Stimulated activated CD8-positive, alpha-beta memory T cell treated with anti-CD3 and anti-CD28 coated beads, Interleukin-4, amount 100 ng/mL, for 48 hours (primary cell): ENCODE measurements around the gene RTL10.

Source experiments
- DNase-seq: peaks from one replicate; pipeline ENCODE4 v3.0.0-alpha.2; 2020

The RTL10 gene

GRCh38 chr22:19875531-19876313 is 21.0 kb upstream of the RTL10 start:
- no peak for DNase-seq

- no peak for DNase-seq
Measured at GRCh38 chr22:19875061-19875530, 20.4 kb upstream of the RTL10 start.

DNA sequence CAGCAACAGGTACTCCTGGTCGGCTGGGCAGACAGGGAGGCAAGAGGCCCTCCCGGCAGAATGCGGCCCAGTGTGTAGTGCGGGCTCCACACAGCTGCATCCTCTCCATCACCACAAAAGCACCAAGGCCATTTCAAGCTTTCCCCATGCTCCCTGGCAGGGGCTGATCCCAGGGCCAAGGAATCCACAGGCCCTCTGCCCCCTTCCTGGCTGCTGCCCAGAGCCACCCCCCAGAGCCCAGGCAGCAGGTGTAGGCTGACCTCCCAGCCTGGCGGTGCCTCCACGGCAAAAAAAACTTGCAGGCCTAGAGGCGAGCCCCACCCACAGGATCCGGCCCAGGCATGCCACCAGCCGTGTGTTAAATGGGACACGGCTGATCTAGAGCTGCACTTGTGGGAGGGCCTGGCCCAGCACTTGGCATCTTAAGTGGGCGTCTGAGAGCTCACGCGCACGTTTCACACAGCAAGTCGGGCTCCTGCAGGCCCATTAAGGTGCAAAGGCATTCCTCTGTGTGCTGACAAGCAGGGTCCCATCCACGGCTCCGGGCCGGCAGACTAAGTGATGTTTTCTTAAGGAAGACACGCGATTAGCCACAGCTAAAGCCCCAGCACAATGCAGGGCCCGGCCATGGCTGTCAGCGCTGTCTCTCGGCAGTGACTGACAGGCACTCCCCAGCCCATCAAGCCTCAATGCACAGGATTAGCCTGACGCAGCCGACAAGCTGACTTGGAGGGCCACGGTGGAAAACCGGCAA is 19.8 kb upstream of the RTL10 start:
- DNase-seq = no peak

GRCh38 chr22:19873960-19874306 is 19.3 kb upstream of the RTL10 start:
- DNase-seq = no peak

DNA sequence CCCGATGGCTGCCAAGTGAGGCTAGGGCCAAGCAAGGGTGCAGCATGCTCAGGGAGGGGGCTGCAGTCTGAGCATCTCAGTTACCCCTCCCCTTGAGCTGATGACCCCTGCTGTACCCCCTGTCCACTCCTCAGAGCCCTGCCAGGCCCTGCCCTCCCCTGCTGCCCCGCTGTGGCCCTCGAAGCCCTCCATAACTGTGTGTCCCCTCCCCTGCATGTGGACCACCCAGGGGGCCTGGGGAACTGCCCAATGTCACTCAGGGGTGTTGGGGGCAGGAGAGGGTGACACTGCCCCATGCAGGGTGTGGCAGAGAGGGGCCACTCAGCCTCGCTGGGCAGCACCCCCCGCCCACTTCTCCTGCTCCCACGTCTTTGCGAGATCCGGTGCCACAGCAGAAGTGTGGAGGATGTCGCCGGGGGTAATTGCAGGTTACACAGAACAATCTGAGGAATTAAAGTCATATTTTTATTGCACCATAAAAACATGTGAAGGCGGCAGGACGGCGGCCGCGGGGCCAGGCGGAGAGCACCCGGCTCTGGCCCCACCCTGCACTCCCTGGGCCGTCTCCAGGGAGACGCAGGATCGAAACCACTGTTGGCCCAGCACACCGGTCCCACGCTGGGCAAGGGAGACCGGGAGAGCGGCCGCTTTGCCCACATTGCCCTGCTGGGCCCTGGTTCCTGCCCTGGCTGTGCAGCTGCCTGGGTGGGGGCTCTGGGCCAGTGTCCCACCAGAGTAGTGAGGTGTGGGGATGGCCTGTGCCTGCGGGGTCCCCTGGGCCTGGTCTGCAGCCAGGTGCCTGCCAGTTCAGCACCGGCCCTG is 18.7 kb upstream of the RTL10 start:
- no peak for DNase-seq

DNA sequence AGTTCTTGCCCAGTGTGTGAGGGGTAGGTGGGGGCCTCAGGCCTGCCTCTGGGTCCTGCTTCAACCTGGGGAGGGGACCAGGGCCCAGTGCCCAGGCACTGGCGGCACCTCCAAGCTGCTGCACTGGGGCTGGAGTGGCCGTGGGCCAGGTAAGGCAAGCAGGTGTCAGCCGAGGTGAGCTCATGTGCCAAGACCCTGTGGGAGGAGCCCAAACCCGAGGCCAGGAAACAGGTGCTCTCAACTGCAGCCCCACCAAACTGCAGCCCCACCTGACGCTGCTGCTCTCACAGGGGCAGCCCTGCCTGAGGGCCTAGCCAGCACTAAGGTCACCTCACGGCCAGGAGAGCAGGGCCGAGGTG is 18.1 kb upstream of the RTL10 start:
- peak; percentile 23 for DNase-seq

DNA sequence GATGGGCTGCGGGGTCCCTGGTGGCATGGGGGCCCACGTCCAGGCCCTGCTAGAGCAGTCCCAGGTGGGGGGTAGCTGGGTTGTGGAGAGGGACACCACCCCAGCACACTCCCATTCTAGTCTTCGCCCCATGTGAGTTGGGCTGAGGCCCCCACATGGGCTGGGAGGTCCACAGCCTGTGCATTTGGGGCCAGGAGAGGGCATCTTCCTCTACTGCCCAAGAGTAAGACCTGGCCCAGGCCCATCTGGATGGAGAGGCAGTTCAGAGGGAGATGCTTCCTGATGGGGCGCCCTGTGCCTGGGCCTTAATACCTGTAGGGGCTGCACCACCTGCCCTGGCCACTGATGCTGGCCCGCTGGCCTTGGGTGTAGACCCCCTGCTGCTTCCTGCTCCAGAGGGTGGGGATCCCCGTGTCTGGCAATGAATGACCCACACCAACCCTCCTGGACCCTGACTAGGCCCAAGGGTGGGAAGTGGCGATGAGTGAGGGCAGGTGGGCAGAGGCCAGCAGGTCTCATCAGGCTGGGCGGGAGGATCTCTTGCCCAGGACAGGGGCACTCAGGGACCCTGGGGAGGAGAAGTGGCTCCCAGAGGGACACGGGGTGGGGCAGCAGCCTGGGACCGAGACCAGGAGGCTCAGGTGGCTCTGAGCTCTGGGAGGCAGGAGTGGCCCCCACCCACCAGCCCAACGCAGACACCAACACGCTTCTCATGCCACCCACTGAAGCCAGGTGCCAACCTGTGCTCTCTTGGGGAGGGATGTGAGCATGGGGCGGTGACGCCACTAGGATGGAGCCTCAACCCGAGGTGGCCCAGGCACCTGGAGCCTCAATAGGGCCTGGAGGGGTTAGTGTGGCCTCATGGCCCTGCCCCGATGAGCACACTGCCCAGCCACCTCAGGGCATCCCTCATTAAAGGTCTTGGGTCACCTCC is 17.4 kb upstream of the RTL10 start:
- no peak for DNase-seq

GRCh38 chr22:19871023-19871844 is 16.6 kb upstream of the RTL10 start:
- DNase-seq = peak; percentile 15

- peak; percentile 14 for DNase-seq
Measured at GRCh38 chr22:19870153-19871022, 15.7 kb upstream of the RTL10 start.

DNA sequence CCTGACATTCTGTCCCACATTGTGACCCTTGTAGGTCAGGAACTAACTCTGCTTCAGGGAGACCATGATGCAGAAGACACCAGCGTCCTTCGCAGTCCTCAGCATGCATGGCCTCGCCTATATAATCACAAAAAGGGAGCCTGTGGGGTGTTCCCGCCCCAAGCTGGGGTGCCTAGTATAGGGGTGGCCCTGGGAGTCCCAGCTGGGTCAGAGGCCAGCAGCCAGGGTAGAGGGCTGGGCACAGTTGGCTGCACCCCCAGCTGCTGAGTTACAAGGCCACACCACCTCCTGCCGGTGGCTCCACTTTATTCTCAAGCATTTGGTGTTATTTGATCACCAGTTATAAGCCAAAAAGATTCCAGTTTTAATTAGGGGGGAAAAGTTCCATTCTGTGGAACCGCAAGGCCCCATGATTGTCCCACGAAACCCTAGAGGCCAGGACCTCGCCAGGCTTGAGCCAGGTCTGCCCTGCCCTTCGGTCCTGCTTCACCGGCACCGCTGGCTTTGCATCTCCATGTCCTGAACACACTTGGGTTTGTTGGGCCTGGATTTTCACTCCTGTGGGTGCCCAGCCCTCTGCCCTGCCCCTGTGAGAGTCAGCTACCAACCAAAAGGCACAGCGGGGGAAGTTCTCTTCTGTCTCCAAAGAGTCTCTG is 15.0 kb upstream of the RTL10 start:
- peak; percentile 14 for DNase-seq

- DNase-seq = peak; percentile 16
Measured at GRCh38 chr22:19868773-19869471, 14.2 kb upstream of the RTL10 start.

- peak; percentile 12 for DNase-seq
Measured at GRCh38 chr22:19868333-19868732, 13.7 kb upstream of the RTL10 start.

DNA sequence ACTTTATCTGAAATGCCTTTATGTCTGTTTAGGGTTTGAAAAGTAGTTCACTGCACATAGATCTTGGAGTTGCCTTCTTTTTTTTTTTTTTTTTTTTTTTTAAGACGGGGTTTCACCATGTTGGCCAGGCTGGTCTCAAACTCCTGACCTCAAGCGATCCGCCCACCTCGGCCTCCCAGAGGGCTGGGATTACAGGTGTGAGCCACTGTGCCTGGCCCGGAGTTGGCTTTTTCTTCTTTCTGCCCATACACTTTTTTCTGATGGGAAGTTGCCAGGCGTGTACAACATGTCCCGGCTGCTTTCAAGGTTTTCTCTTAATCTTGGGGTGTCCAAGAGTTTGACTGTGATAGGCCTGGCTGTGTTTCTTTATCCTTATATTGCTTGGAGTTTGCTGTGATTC is 12.9 kb upstream of the RTL10 start:
- no peak for DNase-seq

DNA sequence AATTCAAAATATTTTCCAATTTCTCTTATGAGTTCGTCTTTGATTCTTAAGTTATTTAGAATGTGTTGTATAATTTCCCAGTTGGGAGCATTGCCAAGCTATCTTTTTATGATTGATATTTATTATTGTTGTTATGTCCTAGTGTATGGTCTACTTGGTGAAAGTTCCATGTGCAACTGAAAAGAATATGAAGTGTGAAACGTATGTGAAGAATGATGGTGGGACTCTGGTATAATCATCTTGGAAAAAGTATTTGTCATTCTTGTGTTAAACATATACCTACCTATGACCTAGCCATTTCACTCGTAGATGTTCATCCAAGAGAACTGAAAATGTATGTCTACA is 12.0 kb upstream of the RTL10 start:
- no peak for DNase-seq

DNA sequence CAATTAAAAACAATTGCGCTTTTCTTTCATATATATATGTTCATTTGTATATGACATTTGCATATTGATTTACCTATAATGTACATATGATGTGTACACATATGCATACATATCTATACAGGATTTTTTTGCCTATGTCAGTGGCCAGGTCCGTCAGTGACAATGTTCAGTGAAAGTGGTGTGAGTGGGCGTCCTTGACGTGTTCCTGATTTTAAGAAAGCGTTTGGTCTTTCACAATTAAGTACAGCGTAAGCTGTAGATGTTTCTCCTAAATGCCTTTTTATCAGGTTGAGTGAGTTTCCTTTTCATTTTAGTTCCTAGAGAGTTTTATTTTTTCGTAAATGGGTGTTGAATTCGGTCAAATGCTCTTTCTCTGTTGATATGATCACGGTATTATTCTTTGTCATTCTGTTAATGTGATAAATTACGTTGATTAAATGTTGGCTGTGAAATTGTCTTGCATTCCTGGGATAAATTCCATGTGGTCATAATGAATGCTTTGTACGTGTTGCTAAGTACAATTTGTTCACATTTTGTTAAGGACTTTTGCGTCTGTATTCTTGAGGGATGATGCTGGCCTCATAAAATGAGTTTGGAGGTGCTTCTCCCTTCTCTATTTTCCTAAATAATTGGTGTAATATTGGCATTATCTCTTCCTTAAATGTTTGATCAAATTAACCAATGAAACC is 10.6 kb upstream of the RTL10 start:
- no peak for DNase-seq

DNA sequence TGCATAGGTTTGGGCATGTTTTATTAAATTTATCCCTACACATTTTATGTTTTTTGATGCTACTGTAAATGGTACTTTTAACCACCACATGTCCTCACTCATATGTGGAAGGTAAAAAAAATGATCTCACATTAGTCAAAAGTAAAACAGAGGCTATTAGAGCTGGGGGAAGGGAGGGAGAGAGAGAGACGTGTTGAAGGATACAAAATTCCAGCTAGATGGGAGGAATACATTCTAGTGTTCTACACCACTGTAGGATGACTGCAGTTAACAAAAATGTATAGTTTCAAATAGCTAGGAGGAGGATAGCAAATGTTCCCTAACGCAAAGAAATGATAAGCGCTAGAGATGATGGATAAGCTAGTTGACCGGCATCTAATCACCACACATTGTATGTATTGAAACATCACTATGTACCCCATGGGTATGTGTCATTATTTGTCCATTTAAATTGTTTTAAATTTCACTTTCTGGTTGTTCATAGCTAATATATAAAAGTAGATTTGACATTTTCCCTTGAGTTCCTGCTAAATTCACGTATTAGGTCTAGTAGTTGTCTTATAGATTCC is 9.9 kb upstream of the RTL10 start:
- DNase-seq = no peak

GRCh38 chr22:19863571-19863970 is 8.9 kb upstream of the RTL10 start:
- no peak for DNase-seq

GRCh38 chr22:19862619-19863246 is 8.1 kb upstream of the RTL10 start:
- DNase-seq = no peak
